ENCODE results near the gene PITX2.
"Not testable (repeated sequence)": the region's sequence is repeated elsewhere in the genome, so short reads cannot be mapped to it uniquely, and the experiment has no call there.

PITX2 gene

DNA sequence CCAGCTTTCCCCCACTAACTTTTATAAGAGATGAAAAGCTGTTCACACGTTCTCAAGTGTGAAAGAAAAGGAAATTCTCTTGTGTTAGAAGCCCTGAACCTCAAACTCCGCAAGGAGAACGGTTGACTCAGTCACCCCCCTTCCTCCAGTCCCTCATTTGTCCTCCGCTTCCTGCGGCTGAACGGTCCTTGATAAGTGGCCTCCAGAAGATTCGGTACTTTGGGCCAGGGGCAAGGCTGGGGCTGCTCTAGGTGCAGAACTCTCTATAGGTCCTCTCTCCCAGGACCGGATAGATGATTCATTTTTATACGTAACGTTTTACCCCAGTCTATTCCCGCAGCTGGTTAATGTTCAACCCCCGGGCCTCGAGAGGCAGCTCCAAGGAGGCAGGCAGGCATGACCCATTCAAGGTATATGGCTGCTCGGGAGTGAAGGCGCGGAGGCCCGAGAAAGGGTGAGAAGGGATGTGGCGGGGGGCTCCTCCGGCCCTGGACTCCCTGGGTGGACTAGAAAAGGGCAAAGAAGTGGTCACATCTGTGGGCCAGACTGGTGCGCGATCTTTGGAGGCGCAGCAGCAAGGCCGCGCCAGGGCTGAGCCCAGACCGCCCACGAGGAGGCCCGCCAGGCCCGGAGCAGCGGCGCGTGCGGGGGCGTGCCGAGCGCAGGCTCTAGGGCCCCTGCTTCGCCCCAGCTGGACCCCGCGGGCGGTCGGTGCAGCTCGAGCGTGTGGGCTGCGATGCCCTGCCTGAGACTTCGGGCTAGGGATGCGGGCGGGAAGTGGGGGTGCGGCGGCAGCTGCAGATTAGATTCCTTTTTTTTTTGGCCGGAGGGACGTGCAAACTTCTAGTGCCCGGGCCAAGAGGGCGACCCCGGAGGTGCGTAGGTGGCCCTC lies 11.7 kb downstream of the PITX2 start:
- no peak for DNase-seq (ENCODE audit: low read depth)

DNA sequence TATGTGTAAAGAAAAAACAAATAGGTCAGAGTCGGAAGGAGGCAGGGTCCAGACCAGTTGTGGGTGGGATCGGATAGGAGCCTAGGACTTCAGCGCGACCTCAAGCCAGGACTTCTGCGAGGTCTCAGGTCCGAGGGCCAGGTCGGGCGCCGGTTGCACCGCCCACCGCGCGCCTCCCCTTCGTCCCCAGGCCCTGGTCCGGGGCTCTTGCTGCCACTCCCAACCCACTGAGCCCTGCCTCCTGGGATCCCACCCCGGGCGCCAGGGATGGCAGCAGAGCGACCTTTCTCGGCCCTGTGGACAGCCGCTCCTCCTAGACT lies 12.3 kb downstream of the PITX2 start:
- no peak for DNase-seq (ENCODE audit: low read depth)

DNA sequence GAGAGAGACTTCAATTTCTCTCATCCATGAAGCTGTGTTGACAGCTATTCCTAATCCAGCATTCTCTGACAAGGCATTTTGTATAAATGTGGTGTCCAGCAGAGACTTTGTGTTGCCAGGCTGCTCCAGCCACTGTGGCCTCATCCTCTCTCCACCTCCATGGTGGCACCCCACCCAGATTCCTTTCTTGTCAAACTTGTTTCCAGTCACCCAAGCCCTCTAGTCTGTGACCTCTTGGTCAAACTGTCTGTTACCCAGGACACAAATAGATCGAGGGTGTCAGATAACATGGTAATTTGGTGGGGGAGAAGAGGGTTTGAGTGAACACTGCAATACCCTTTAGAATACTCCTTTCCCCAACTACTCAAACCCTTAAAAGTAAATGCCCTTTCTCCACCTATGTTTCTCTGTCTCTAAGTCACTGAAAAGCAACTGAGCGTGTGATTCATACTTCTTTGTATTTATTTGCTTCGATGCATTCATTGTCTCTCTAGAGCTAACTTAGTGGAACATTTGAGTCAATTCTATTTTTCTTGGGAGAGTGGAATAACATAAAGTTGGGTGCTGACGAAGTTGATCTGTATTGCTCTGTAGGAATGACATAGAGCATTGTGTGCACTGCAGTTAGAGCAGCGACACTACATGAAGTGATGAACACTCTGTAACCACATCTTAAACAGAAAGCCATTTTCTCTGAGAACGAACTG lies 13.7 kb downstream of the PITX2 start:
- no peak for DNase-seq (ENCODE audit: low read depth)

DNA sequence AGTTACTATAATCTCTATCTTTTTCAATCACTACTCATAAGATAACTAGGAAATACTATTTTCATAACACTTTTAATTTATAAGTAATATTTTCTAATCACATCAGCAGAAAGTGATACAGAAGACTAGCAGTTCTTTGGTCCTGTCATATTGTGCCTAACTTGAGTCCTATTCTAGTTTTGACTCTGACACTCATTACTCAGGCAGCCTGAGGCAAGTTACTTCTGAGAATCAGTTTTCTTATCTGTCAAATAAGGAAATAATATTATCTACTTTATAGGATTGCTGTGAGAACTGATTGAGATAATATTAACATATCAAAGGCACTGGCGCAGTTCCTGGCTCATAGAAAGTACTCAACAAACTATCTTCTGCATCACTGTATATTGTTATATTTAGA lies 17.8 kb downstream of the PITX2 start:
- no peak for DNase-seq (ENCODE audit: low read depth)

DNA sequence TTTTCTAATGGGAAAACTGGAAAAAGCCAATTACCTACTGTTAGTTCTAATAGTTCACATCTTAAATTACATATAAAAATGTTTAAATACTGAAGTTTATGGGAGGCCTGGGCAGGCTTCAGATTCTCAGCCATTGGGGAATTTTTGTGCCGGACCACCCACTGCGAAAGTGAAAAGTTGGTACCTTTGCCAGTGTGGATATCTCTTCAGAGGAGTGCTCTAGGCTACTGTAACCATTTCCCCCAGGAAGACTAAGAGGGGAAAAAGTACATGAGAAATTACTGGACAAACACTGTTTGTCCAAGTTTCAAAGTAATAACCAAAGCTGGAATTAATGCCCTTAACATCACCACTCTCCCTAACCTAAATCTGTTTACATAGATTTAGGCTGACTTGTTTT lies 20.8 kb downstream of the PITX2 start:
- DNase-seq (ENCODE audit: low read depth): no peak

DNA sequence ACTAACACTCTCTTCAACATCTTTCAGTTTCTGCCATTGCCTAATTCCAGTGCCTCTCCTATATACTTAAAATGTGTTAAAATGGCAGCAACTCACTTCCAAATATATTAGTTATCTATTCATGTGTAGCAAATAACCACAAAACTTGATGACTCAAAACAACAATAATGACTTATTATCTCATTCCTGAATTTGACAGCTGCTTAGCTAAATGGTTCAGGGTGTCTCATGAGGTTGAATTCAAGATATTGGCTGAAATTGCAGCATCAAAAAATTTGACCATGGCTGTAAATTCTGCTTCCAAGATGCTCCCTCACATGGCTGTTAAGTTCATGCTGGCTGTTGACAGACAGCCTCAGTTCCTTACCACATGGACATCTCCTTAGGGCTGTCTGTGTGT lies 25.3 kb downstream of the PITX2 start:
- no peak for DNase-seq (ENCODE audit: low read depth)

DNA sequence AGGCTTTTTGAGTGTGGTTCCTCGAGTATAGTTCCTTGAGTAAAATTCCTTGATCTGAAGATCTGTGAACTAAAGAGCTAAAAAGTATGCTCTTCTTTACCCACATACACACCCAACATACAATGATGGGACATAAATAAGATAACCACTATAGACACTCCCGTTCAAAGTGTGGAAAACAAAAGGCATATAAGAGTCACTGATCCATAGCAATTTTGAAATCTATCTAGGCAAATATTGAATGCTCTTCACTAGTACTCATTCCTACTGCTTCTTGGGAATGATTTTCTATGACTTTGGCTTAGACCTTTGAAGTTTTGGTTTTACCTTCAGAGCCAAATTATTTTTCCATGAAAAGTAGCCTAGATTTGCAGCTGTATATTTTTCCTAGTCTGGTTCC lies 26.4 kb downstream of the PITX2 start:
- no peak for DNase-seq (ENCODE audit: low read depth)

DNA sequence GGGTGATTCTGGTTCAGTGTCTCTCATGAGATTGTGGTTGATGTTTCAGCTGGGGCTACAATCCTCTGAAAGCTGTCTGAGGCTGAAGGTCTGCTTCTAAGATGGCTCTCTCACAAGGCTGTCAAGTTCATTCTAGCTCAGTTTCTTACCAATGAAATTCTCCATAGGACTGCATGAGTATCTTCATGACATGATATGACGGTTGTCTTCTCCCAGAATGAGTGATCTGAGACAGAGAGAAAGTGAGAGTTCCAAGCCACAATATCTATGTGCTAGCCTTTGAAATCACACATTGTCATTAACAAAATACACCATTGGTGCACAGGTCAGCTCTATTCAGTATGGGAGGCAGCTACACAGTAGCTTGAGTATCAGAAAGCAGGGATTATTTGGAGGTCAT lies 27.3 kb downstream of the PITX2 start:
- DNase-seq (ENCODE audit: low read depth): no peak

DNA sequence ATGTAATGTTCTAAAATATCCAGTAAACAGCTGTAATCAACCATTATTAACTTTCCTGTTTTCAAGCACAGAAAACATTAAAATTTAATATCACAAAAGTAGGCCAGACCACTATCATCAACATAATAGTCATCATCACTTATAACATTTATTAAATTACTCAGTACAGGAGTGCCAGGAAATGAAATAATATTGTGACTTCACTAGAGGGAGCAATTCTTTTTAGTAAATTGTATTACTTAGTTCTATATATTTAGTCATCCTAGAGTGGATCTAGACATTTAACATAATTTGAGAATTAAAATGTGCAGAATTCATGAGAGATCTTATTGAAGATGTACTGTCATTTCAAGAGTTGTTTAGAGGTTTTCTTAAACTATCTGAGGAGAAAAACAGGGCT lies 33.6 kb downstream of the PITX2 start:
- DNase-seq (ENCODE audit: low read depth): no peak

DNA sequence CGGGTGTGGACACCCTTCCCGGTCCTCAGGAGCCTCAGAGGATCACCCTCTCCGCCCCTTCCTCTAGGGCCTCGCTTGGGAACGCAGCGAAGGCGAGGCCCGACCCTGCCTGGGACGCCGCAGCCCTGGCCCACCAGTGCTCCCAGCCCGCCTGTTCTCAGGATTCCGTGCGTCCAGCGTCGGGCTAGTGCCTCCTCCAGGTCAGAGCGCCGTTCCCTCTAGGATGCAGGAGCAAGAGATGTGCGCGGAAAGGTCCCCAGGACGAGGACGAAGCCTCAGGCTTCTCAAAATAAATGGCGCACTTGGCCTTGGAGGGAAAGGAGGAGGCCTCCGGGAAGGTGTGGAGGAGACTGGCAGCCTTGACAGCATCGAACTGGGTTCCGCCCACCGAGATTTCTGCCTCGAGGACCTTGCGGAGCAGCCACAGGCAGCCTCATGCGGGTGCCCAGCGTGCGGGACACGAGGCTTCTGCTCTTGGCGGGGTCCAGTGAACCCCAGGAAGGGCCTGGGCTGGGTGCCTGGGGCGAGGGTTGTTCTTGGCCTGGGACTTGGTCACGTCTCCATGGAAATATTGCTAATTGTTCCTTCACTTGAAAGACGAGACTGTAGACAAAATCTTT lies 35.1 kb downstream of the PITX2 start:
- DNase-seq (ENCODE audit: low read depth): no peak

DNA sequence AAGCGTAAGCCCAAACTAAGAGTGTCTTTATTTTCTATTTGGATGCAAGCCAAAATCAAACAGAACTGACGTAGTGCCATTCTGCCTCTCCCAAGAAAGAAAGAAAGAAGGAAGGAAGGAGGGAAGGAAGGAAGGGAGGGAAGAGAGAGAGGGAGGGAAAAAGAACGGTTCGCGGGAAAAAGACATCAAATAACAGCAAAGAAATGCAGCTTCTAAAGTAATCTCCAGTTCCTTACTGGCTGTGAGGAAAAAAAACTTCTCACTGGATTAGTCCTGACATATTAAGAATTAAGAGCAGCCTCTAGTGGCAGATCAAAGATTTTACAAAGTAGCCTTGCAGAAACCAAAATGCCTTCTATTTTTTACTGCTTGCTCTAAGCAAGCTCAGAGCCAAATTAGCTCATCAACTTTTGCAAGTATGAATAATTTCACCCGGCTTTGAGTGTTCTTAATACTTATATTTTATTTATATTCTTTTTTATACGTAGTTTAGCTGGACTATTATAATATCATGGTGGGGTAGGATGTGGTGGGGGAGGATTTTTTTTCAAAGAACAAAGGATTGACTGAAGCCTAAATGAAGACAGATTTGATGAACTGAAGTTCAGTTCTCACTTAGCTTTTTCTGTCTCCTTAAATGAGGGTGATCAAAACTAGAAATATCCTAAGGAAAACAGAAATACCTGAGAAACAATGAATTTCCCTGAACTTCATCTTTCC lies 36.6 kb downstream of the PITX2 start:
- DNase-seq (ENCODE audit: low read depth): peak; percentile 26

DNA sequence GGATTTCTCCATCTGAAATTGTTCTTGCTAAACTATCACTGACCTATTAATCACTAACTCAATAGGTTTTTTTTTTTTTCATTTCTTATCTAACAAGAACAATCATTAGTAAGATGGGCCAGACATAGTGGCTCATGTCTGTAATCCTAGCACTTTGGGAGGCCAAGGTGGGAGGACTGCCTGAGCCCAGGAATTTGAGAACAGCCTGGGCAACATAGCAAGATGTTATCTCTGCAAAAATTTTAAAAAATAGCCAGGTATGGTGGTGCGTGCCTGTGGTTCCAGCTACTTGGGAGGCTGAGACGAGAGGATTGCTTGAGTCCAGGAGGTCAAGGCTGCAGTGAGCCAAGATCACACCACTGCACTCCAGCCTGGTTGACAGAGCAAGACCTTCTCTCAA lies 46.2 kb downstream of the PITX2 start:
- not testable (repeated sequence) for DNase-seq (ENCODE audit: low read depth)

Data from HS-5 (cell line).